Measurements from ENCODE around the gene LRRFIP2.

- no peak for TF ChIP-seq CTCF (IDR thresholded peaks at IDR 0.05)
- no peak for TF ChIP-seq EZH2 (IDR thresholded peaks at IDR 0.05; ENCODE audit: borderline replicate concordance, insufficient read depth, low read depth, low read length, poor library complexity, severe bottlenecking)
Observed at GRCh38 chr3:37075955-37076354, 98.4 kb downstream of the LRRFIP2 start.

Measured in B cell (primary cell).